NCI-H128 (cell line): ENCODE measurements around the gene GPC3.

Experiments
- DNase-seq: peaks from one replicate; lab custom pipeline; 2025; ENCODE audit not compliant: unreplicated experiment; lab: John Stamatoyannopoulos, UW

GPC3 gene

GRCh38 chrX:133929836-133930464 lies 55.4 kb downstream of the GPC3 start:
- no peak for DNase-seq

- DNase-seq: no peak
These were observed 57.0 kb downstream of the GPC3 start for GRCh38 chrX:133928365-133928764.

GRCh38 chrX:133926809-133927208 lies 58.6 kb downstream of the GPC3 start:
- DNase-seq: no peak

GRCh38 chrX:133926099-133926498 lies 59.3 kb downstream of the GPC3 start:
- DNase-seq: no peak

- no peak for DNase-seq
These were observed 60.8 kb downstream of the GPC3 start for GRCh38 chrX:133924548-133924947.

GRCh38 chrX:133923548-133923947 lies 61.8 kb downstream of the GPC3 start:
- no peak for DNase-seq

- no peak for DNase-seq
These were observed 62.3 kb downstream of the GPC3 start for GRCh38 chrX:133923113-133923512.

- no peak for DNase-seq
These were observed 63.0 kb downstream of the GPC3 start for GRCh38 chrX:133922390-133922771.

GRCh38 chrX:133921764-133922389 lies 63.5 kb downstream of the GPC3 start:
- no peak for DNase-seq

GRCh38 chrX:133921086-133921485 lies 64.3 kb downstream of the GPC3 start:
- DNase-seq: no peak

GRCh38 chrX:133918361-133918771 lies 67.0 kb downstream of the GPC3 start:
- no peak for DNase-seq

GRCh38 chrX:133916984-133917722 lies 68.2 kb downstream of the GPC3 start:
- DNase-seq: no peak

- no peak for DNase-seq
These were observed 71.6 kb downstream of the GPC3 start for GRCh38 chrX:133913658-133914388.

- no peak for DNase-seq
These were observed 72.4 kb downstream of the GPC3 start for GRCh38 chrX:133913009-133913408.

GRCh38 chrX:133911825-133912495 lies 73.4 kb downstream of the GPC3 start:
- DNase-seq: no peak

- no peak for DNase-seq
These were observed 74.9 kb downstream of the GPC3 start for GRCh38 chrX:133910539-133910938.

- no peak for DNase-seq
These were observed 75.5 kb downstream of the GPC3 start for GRCh38 chrX:133909888-133910287.

- DNase-seq: no peak
These were observed 77.0 kb downstream of the GPC3 start for GRCh38 chrX:133908223-133908955.

- DNase-seq: no peak
These were observed 77.8 kb downstream of the GPC3 start for GRCh38 chrX:133907606-133908005.

- no peak for DNase-seq
These were observed 80.1 kb downstream of the GPC3 start for GRCh38 chrX:133905305-133905704.
